Endothelial cell (in vitro differentiated cells): ENCODE results near the gene KPNA1. TPM values are rescaled to one million over a fixed set of nuclear protein-coding genes. Genes with fewer than 3 reads are reported as not detected.

Source experiments
- DNase-seq: peaks from one replicate; pipeline ENCODE4 v3.0.0; 2021; ENCODE audit warnings: low spot score
- H3K27ac Mint-ChIP-seq: one replicate; pipeline ENCODE4 v1.8.0; 2021; ENCODE audit warnings: mixed read lengths, inconsistent platforms; ENCODE audit not compliant: unreplicated experiment
- H3K27me3 Mint-ChIP-seq: one replicate; pipeline ENCODE4 v1.8.0; 2021; ENCODE audit warnings: mild to moderate bottlenecking, moderate library complexity, mixed read lengths, inconsistent platforms; ENCODE audit not compliant: unreplicated experiment
- H3K36me3 Mint-ChIP-seq: one replicate; pipeline ENCODE4 v1.8.0; 2021; ENCODE audit warnings: mild to moderate bottlenecking, low read depth, mixed read lengths, inconsistent platforms; ENCODE audit not compliant: unreplicated experiment
- H3K4me1 Mint-ChIP-seq: one replicate; pipeline ENCODE4 v1.8.0; 2021; ENCODE audit warnings: mild to moderate bottlenecking, mixed read lengths, inconsistent platforms; ENCODE audit not compliant: unreplicated experiment
- H3K4me3 Mint-ChIP-seq: one replicate; pipeline ENCODE4 v1.8.0; 2021; ENCODE audit warnings: mild to moderate bottlenecking, mixed read lengths, inconsistent platforms; ENCODE audit not compliant: unreplicated experiment
- H3K9me3 Mint-ChIP-seq: one replicate; pipeline ENCODE4 v1.8.0; 2021; ENCODE audit warnings: mixed read lengths, inconsistent platforms; ENCODE audit not compliant: unreplicated experiment
- CTCF ChIP-seq: fragments of 200-600 bp; sonication (generic); IDR thresholded peaks from one replicate; pipeline ENCODE4 v1.5.0; 2021; ENCODE audit warnings: antibody characterized with exemption; ENCODE audit not compliant: unreplicated experiment
- total RNA-seq: library from RNA; stranded (reverse); fragmentation: NEBNext Ultra II Directional; extraction: Animal tissue kit (Norgen Biotek cat#: 25700); gene quantifications from one replicate; pipeline ENCODE4 v1.2.1, GENCODE V29; 2021; ENCODE audit not compliant: unreplicated experiment

KPNA1 gene
- total RNA-seq, 1 donor from 2014 or later = 87.2 TPM

DNA sequence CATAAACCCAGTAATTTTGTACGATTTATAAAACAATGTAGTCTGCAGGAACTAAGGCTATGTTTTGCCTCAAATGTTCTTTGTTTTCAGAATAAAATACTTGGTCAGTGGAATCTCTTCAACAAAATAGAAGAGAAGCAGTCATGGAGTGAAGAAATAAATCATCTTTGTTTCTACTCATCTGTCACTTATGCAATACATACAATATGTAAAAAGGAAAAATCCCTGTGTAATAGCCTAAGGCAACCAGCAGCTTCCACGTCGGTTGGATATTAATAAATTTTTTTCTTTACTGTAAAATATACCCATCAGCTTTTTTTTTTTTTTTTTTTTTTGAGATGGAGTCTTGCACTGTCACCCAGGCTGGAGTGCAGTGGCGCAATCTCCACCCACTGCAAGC, 93.6 kb downstream of the KPNA1 start:
- H3K9me3 Mint-ChIP-seq = no peaks in the 10 kb centered on the region
- no peak for TF ChIP-seq CTCF
- DNase-seq = no peak
- no peak overlapping the region for H3K27ac Mint-ChIP-seq
- peaks cover 3% of the 10 kb centered on the region for H3K27me3 Mint-ChIP-seq
- peaks cover 4% of the 10 kb centered on the region for H3K36me3 Mint-ChIP-seq
- H3K4me1 Mint-ChIP-seq = peaks cover 9% of the 10 kb centered on the region
- no peak overlapping the region for H3K4me3 Mint-ChIP-seq

DNA sequence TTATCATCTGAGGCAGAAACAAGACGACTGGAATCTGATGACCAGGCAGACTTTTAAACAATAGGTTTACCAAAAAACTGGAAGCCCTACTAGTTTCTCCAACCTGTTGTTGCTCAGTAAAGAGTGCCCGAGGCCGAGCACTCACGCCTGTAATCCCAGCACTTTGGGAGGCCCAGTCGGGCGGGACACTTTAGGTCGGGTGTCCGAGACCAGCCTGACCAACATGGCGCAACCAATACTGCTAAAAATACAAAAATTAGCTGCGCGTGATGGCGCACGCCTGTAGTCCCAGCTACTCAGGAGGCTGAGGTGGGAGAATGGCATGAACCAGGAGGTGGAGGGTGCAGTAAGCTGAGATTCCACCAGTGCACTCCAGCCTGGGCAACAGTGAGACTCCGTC, 97.8 kb downstream of the KPNA1 start:
- Mint-ChIP-seq H3K4me3 (peak overlapping the region; percentile 98), H3K27me3 (peaks cover 6% of the 10 kb centered on the region), H3K4me1 (peaks cover 18% of the 10 kb centered on the region), H3K9me3 (no peaks in the 10 kb centered on the region), H3K36me3 (no peaks in the 10 kb centered on the region), H3K27ac (peak overlapping the region; percentile 100)
- no peak for TF ChIP-seq CTCF
- DNase-seq = peak; percentile 3

GRCh38 chr3:122415762-122416654, 98.7 kb downstream of the KPNA1 start, which contains the start of gene WDR5B:
Gene WDR5B, minus strand, starts transcription at chr3:122416062. Its CDS starts 534 bp downstream, at chr3:122415528.
- Mint-ChIP-seq H3K4me3 (peak within 1 kb of the TSS; percentile 98), H3K36me3 (no peaks in the 10 kb centered on the region), H3K27me3 (peaks cover 6% of the 10 kb centered on the region), H3K4me1 (peaks cover 18% of the 10 kb centered on the region), H3K27ac (peak within 1 kb of the TSS; percentile 100), H3K9me3 (no peaks in the 10 kb centered on the region)
- peak; percentile 97 for DNase-seq
- no peak for TF ChIP-seq CTCF

DNA sequence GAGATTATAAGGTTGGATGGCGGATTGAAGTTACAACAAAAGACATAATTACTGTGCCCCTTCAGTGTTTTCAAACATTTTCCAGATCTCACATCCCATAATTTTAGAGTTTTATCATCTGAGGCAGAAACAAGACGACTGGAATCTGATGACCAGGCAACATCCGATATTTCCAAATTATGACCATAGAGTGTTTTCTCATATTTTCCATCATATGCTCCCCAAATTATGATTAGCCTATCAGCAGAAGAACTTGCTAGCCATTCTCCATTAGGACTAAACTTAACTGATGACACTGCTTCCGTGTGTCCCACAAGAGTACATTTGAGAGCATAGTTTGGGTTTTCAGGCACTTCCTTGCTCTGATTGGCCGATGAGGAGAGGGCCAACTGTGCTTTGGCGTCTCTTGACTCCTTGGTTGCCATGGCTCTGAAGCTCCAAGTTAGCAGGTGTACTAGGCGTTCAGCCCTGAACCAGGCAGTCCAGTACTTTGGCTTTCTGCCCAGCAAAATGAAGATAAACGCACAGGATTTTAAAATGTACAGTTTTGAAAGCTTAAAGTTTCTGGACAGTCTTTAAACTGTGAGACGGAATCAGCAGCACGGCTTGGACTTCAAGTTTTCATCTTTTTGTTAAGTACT, 99.5 kb downstream of the KPNA1 start:
- Mint-ChIP-seq H3K36me3 (no peaks in the 10 kb centered on the region), H3K27me3 (peaks cover 6% of the 10 kb centered on the region), H3K4me1 (peaks cover 18% of the 10 kb centered on the region), H3K4me3 (peak overlapping the region; percentile 98), H3K27ac (peak overlapping the region; percentile 100), H3K9me3 (no peaks in the 10 kb centered on the region)
- TF ChIP-seq CTCF = no peak
- peak; percentile 27 for DNase-seq

DNA sequence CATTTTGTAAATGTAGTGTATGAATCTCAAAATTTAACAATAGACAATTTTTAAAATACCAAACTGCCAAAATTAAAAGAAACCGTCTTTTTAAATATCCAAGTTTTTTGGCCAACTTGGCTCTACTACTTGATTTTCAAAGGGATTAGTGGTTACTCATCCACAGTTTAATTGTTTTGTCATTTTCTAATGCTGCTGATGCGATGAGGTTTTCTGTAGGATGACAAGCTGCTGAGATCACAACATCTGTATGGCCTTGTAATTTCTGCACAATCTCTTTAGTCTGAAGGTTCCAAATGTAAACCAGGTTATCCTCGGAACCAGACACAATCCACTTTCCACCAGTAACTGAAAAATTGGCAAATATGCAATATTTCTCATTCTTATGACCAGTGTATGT, 100.3 kb downstream of the KPNA1 start:
- peak overlapping the region; percentile 98 for H3K4me3 Mint-ChIP-seq
- no peak for DNase-seq
- H3K27me3 Mint-ChIP-seq = peaks cover 6% of the 10 kb centered on the region
- no peak for TF ChIP-seq CTCF
- H3K9me3 Mint-ChIP-seq = no peaks in the 10 kb centered on the region
- no peaks in the 10 kb centered on the region for H3K36me3 Mint-ChIP-seq
- H3K27ac Mint-ChIP-seq = no peak overlapping the region
- H3K4me1 Mint-ChIP-seq = peaks cover 18% of the 10 kb centered on the region
